Hematopoietic multipotent progenitor cell treated with erythropoietin and hydrocortisone succinate and interleukin-3 and kit ligand, for 4 days (in vitro differentiated cells): ENCODE data around the gene LTBP3.
A peak's percentile ranks its signal among the peaks of the same experiment; 100 is the strongest.
"Not testable (repeated sequence)": the region's sequence is repeated elsewhere in the genome, so short reads cannot be mapped to it uniquely, and the experiment has no call there.

ENCODE experiments used
- DNase-seq: peaks from one replicate; pipeline ENCODE4 v3.0.0-alpha.2; 2015

Gene LTBP3

DNA sequence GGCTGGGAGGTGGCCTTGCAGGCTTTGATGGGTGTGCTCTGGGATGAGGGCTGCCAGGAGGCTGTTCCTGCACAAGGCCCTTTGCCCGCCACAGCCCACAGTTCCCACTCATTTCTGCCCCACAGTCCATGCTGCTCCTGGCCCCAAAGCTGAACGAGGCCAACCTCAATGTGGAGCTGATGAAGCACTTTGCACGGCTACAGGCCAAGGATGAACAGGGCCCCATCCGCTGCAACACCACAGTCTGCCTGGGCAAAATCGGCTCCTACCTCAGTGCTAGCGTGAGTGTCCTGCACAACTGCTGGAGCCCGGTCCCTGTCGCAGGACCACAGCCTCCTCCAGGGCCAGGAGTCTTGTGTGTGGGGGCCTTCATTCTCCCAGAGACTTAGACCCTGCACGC lies 23.1 kb downstream of the LTBP3 start:
- DNase-seq = no peak

DNA sequence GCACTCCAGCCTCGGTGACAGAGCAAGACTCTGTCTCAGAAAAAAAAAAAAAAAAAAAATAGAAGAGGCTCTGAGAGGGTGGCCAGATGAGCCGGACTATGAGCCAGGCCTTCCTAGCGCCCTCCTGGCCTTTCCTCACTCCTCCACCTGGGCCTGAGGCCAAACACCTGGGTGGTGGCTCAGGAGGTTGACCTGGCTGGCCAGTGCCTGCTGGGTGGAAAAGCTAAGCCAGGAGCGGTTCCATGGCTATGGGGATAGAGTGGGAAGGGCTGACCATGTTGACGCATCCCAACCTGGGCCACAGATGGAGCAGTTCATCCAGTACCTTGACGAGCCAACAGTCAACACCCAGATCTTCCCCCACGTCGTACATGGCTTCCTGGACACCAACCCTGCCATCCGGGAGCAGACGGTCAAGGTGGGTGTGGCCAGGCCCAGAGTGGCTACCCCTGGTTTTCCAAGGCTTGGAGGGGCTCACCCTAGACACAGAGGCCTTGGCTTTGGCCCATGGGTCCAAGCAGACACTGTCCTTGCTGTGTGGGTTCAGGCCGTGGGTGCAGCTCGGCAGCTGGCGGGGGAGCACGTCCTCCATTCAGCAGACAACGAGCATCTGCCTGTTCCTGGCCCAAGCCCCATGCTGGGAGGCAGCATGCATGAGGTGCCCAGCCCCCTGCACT lies 25.6 kb downstream of the LTBP3 start:
- no peak for DNase-seq

DNA sequence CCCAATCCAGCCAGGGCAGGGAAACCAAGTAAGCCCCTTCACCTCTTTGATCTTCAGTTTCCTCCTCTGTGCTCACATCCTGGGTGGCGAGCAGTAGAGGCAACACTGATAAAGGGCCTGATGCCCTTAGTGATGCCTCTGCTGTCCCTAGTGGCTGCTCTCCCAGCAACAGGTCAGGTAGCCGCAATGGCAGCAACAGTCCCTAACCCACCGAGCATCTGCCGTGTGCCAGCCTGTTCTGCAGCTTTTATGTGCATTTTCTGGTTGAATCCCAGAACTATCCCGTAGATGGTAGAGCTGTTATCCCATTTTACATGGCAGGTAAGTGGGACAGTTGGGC lies 28.0 kb downstream of the LTBP3 start:
- DNase-seq = peak; percentile 69

DNA sequence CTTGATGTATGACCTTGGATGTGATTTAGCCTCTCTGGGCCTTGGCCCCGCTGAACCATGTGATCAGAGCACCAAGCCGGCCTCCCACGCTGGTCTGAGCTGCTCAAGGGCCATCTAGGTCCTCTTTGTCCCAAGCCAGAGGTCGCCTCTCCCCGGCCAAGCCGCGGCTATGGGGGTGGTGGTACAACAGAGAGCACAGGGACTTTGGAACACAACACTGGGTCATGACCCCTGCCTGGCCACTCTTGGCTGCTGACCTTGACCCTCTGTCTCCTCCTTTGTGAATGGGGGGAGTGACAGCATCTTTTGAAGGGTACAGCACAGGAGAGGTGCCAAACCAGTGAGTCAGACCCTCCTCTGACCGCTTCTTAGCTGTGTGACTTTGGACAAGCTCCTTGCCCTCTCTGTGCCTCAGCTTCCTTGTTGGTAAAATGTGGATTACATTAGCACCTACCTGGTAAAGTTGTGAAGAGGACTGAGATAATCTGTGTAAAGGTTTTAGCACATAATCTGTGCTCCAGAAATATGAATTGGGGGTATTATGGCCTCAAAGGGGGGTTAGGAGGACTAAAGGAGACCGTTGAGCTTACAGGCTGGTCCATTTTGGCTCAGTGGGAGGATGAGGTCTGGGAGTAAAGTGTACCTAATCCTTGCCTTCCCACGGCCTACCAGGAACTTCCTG lies 28.5 kb downstream of the LTBP3 start:
- no peak for DNase-seq

DNA sequence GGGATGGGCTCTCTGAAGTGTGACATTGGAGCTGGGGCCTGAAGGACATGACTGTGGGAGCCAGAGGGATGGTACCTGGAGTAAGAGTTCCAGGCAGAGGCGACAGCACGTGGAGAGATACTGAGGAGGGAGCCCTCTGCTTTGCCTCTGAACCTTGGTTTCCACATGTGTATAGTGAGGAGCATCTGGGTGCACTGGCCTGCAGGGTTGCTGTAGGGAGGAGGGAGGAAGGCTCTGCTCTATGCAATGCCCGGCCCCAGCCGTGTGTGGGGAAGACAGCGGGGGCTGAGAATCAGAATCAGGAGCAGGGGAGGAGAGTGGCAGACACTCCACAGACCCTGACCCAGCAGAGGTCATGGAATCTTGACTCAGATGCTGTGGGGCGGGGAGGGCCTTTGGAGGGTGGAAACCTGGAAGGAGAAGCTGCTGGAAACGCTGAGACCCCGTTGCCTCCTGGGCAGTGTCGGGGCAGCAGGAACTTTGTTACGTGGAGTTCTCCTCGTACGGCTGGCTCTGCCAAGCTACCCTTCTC lies 29.3 kb downstream of the LTBP3 start:
- no peak for DNase-seq

DNA sequence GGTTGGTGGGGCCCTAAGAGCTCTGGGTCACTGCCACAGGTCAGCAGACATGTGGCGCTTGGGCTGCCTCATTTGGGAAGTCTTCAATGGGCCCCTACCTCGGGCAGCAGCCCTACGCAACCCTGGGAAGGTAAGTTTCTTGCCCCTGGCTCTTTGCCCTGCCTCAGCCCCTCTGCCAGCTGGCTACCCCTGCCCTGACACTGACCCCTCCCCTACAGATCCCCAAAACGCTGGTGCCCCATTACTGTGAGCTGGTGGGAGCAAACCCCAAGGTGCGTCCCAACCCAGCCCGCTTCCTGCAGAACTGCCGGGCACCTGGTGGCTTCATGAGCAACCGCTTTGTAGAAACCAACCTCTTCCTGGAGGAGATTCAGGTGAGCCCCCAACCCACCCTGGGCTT lies 31.4 kb downstream of the LTBP3 start:
- DNase-seq = no peak

DNA sequence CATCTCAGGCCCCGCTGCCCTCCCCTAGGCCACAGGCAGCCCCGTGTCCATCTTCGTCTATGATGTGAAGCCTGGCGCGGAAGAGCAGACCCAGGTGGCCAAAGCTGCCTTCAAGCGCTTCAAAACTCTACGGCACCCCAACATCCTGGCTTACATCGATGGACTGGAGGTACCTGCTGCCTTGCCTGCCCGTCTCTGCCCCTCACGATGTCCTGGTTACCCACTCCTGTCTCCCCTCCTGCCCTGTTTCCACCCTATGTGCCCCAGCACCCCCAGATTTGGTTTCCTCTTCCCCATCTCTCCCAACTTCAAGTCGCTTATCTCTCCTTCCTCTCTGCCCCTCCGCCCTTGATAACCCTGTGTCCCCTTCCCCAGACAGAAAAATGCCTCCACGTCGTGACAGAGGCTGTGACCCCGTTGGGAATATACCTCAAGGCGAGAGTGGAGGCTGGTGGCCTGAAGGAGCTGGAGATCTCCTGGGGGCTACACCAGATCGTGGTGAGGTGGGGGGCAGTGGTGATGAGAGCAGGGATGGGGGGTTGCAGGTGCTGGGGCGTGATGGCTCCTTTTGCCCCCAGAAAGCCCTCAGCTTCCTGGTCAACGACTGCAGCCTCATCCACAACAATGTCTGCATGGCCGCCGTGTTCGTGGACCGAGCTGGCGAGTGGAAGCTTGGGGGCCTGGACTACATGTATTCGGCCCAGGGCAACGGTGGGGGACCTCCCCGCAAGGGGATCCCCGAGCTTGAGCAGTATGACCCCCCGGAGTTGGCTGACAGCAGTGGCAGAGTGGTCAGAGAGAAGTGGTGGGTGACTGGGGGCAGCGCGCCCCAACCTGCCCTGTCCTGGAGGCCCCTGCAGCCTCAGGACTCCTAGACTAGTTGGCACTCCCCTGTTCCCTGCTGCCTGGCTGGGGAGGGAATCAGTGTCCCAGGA lies 32.3 kb downstream of the LTBP3 start:
- DNase-seq = peak; percentile 41

DNA sequence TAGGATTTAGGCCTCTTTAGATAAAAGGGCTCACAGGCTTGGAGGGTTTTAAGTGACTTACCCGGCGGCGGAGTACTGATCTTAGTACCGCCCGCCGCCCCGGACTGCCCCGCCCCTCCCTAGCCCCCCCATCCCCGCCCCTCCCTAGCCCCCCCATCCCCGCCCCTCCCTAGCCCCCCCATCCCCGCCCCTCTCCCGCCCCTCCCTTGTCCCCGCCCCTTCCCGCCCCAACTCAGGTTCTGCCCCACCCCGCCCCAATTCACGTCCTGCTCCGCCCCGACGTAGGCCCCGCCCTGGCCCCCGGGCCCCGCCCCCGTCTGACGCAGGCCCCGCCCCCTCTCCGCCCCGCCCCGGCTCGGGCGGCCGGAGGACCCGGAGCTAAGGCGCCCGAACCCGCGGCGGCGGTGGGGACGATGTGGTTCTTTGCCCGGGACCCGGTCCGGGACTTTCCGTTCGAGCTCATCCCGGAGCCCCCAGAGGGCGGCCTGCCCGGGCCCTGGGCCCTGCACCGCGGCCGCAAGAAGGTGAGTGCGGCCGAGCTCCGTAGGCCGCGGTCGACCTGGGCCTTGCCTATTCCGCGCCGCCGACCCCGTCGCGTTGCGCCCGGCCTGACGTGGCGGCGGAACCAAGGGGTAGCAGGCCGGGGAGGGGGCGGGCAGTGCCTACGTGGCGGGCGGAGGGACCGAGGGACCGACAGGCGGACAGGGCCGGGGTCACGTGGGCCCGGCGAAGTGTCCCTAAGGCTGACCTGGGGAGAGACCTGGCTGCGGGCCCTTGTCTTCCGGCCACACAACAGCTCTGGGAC lies 33.2 kb downstream of the LTBP3 start, which contains the start of gene SCYL1:
SCYL1 (plus strand) TSS at position 343 of the 805 bp plus-strand sequence; CDS start at position 414, 71 bp downstream.
- peak; percentile 87 for DNase-seq

DNA sequence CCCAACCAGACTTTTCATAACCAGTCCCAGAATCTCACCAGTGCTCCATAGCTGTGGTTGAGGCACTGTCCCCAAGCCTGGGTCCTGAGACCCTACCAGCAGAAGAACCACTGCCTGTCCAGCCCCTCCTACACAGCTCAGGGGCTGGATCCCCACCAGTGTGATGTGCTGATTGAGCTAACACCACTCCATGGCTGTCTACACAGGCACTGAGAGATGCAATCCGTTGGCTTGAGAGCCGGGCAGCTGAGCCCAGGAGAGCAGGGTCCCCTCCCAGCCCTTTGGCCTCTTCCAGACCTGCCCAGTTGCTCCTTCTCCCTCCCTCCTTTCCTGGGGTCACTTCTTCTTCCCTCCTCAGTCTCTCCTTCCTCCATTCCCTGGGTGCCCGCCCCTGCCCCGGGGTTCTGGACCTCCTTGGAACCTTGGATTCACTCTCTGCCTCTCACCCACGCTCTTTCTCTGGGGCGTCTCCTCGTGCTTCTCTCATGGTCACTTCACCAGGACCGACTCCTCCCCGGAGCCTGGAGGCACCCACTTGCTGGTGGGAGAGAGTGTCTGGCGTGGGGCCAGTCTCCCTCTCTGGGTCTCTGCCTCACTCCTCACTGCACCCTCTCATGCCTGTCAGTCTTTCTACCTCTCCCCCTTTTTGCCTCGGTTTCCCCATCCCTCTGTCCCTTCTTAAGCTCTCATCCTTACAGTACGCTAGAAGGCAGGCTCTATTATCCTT lies 34.0 kb downstream of the LTBP3 start:
- no peak for DNase-seq

DNA sequence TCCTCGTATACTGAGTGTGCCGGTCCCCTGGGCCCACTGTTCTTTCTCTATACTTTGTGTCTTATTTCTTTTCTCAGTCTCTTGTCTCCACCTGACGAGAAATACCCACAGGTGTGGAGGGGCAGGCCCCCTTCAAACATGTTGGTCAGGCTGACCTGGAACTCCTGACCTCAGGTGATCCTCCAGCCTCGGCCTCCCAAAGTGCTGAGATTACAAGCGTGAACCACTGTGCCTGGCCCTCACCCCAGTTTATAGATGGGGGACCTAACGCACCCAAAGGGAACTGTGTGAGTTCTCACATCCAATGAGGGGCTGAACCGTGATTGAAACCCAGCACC lies 34.6 kb downstream of the LTBP3 start:
- DNase-seq = not testable (repeated sequence)

DNA sequence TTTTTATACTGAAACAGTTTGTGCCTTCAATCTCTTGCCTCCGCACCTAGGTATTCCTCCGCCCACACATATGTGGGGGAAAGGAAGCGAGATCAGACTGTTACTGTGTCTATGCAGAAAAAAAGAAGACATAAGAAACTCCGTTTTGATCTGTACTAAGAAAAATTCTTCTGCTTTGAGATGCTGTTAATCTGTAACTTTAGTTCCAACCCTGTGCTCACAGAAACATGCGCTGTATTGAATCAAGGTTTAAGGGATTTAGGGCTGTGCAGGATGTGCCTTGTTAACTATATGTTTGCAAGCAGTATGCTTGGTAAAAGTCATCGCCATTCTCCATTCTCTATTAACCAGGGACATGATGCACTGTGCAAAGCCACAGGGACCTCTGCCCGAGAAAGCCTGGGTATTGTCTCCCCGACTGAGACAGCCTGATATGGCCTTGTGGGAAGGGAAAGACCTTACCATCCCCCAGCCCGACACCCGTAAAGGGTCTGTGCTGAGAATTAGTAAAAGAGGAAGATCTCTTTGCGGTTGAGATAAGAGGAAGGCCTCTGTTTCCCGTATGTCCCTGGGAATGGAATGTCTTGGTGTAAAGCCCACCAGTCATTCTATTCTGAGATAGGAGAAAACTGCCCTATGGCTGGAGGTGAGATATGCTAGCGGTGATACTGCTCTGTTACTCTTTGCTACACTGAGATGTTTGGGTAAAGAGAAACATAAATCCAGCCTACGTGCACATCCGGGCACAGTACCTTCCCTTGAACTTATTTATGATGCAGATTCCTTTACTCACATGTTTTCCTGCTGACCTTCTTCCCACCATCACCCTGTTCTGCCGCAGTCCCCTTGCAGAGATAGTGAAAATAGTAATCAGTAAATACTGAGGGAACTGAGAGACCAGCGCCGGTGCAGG lies 35.2 kb downstream of the LTBP3 start:
- peak; percentile 93 for DNase-seq

DNA sequence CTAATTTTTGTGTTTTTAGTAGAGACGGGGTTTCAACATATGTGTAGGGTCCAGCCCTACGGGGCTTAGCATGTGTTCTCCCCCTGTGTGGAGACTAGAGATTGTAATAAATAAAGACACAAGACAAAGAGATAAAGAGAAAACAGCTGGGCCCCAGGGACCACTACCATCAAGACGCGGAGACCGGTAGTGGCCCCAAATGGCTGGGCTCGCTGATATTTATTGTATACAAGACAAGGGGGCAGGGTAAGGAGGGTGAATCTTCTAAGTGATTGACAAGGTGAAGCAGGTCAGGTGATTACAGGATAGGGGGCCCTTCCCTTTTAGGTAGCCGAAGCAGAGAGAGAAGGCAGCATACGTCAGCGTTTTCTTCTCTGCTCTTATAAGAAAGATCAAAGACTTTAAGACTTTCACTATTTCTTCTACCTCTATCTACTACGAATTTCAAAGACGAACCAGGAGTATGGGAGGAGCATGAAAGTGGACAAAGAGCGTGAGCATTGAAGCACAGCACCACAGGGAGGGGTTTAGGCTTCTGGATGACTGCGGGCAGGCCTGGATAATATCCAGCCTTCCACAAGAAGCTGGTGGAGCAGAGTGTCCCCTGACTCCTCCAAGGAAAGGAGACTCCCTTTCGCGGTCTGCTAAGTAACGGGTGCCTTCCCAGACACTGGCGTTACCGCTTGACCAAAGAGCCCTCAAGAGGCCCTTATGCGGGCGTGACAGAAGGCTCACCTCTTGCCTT lies 36.2 kb downstream of the LTBP3 start:
- not testable (repeated sequence) for DNase-seq

DNA sequence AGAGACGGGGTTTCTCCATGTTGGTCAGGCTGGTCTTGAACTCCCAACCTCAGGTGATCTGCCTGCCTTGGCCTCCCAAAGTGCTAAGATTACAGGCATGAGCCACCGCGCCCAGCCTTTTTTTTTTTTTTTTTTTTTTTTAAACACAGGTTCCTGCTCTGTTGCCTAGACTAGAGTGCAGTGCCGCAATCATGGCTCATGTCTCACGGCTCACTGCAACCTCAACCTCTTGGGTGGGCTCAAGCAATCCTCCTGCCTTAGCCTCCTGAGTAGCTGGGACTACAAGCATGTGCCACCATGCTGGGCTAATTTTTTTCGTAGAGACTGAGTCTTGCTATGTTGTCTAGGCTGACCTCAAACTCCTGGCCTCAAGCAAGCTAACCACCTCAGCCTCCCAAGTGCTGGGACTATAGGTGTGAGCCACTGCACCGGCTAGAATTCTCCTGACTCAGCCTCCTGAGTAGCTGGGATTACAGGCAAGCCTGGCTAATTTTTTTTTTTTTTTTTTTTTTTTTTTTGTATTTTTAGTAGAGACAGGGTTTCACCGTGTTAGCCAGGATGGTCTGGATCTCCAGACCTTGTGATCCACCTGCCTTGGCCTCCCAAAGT lies 39.1 kb downstream of the LTBP3 start:
- DNase-seq = not testable (repeated sequence)

DNA sequence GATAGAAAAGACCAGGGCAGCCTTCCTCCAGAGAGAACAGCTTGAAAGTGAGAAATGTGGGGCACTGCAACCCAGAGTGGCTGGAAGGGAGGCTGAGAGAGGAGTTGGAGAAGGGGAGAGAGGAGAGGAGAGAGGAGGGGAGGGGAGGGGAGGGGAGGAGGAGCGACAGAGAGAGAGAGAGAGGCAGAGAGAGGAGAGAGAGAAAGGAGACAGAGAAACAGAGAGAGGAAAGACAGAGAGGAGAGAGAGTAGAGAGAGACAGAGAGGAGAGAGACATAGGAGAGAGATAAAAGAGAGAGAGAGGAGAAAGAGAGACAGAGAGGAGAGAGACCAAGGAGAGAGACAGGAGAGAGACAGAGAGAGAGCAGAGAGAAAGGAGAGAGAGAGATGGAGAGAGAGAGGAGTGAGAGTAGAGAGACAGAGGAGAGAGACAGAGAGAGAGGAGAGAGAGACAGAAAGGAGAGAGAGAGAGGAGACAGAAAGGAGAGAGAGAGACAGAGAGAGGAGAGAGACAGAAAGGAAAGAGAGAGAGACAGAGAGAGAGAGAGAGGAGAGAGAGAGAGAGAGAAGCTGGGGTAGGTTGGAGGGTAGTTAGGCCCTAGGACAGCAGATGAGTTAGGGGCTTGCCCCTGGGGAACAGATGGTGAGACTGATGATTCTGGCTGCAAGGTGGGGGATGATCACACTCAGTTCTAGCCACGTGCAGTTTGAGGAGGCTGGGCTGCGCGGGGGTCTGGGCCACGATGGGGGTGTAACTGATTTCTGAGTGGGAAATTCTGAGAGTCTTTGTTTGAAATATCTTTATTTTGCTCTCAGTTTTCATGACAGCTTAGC lies 41.8 kb downstream of the LTBP3 start:
- no peak for DNase-seq

DNA sequence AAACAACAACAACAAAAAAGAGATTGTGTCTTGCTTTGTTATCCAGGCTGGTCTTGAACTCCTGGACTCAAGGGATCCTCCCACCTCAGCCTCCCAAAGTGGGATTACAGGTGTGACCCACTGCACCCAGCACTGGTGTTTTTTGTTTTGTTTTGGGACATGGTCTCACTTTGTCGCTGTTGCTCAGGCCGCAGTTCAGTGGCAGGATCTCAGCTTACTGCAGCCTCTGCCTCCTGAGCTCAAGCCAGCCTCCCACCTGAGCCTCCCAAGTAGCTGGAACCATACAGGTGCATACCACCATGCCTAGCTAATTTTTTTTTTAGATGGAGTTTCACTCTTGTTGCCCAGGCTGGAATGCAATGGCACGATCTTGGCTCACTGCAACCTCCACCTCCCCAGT lies 45.8 kb downstream of the LTBP3 start:
- not testable (repeated sequence) for DNase-seq

DNA sequence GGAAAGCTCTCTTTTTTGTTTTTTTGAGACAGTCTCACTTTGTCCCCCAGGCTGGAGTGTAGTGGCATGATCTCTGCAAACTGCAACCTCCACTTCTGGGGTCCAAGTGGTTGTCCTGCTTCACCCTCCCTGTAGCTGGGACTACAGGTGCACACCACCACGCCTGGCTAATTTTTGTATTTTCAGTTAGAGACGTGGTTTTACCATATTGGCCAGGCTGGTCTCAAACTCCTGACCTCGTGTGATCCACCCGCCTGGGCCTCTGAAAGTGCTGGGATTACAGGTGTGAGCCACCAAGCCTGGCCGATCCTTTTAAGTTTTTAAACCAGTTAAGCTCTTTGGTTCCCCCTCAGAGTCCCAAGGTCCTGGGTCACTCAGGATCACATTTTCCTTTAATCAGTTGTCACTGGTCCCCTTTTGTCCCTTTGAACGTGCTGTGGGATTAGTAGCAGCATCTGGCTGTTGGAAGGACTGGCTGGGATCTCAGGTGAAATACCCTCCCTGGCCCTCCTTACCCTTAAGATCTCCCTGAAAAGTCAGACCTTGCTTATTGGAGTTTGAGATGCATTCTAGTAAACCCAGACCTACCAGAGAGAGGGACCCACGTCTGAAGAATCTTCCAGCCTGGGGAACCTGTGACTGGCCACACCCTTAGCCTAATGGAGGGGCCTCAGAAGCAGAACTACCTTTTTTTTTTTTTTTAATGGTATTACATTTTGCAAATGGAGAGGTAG lies 51.2 kb downstream of the LTBP3 start:
- peak; percentile 81 for DNase-seq

DNA sequence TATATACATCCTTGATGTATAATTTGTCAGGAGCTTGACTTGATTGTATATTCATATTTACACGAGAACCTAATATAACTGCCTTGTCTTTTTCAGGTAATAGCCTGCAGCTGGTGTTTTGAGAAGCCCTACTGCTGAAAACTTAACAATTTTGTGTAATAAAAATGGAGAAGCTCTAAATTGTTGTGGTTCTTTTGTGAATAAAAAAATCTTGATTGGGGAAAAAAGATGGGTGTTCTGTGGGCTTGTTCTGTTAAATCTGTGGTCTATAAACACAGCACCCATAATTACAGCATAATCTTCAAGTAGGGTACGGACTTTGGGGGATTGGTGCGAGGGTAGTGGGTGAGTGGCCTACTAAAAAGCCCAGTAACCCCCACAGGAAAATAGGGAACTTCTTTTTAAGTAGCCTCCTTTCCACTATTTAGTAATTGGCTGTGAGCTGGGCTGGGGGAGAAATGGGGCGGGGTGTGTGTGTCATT lies 51.8 kb downstream of the LTBP3 start:
- no peak for DNase-seq
